GM21423 (cell line): ENCODE measurements around the gene CAGE1.

Experiments used
- ATAC-seq: cut with Tn5 transposase; IDR thresholded peaks from one replicate; pipeline ENCODE4 v1.9.1; 2021; ENCODE audit warnings: mild to moderate bottlenecking, moderate library complexity; ENCODE audit not compliant: unreplicated experiment

Gene CAGE1

GRCh38 chr6:7312616-7313504 lies 76.7 kb downstream of the CAGE1 start, which contains the start of gene SSR1:
TSS of gene SSR1 (minus strand) at chr6:7313199. CDS start at chr6:7313120, 79 bp downstream.
- ATAC-seq, result peak; percentile 98

GRCh38 chr6:7311917-7312615 lies 77.5 kb downstream of the CAGE1 start:
- ATAC-seq, result no peak

GRCh38 chr6:7311176-7311575 lies 78.4 kb downstream of the CAGE1 start:
- no peak for ATAC-seq

- ATAC-seq, result no peak
Observed at GRCh38 chr6:7309050-7309449, 80.5 kb downstream of the CAGE1 start.

GRCh38 chr6:7307533-7307932 lies 82.0 kb downstream of the CAGE1 start:
- no peak for ATAC-seq

GRCh38 chr6:7304821-7305220 lies 84.7 kb downstream of the CAGE1 start:
- no peak for ATAC-seq

- ATAC-seq, result no peak
Observed at GRCh38 chr6:7301702-7302101, 87.8 kb downstream of the CAGE1 start.

- no peak for ATAC-seq
Observed at GRCh38 chr6:7300926-7301325, 88.6 kb downstream of the CAGE1 start.

- no peak for ATAC-seq
Observed at GRCh38 chr6:7298113-7298512, 91.4 kb downstream of the CAGE1 start.

- no peak for ATAC-seq
Observed at GRCh38 chr6:7296602-7297001, 92.9 kb downstream of the CAGE1 start.

GRCh38 chr6:7295916-7296315 lies 93.6 kb downstream of the CAGE1 start:
- ATAC-seq, result no peak

- no peak for ATAC-seq
Observed at GRCh38 chr6:7292596-7293255, 96.8 kb downstream of the CAGE1 start.

- ATAC-seq, result no peak
Observed at GRCh38 chr6:7290079-7290478, 99.5 kb downstream of the CAGE1 start.

- no peak for ATAC-seq
Observed at GRCh38 chr6:7285416-7285815, 104.1 kb downstream of the CAGE1 start.

- no peak for ATAC-seq
Observed at GRCh38 chr6:7283676-7284075, 105.9 kb downstream of the CAGE1 start.

- ATAC-seq, result no peak
Observed at GRCh38 chr6:7282097-7282906, 107.2 kb downstream of the CAGE1 start.
